ENCODE measurements around the gene CCND2. TPM values are rescaled to one million over a fixed set of nuclear protein-coding genes. Genes with fewer than 3 reads are reported as not detected.

Gene CCND2
- total RNA-seq, 4 donors from 2014 or later: 52.2 to 98.6 (median 63.4) TPM

GRCh38 chr12:4288296-4289131 lies 15.0 kb downstream of the CCND2 start:
- TF ChIP-seq CTCF (IDR thresholded peaks at IDR 0.05; ENCODE audit: low read depth): no peak

- no peak for TF ChIP-seq CTCF (IDR thresholded peaks at IDR 0.05; ENCODE audit: low read depth)
Observed at GRCh38 chr12:4289231-4289878, 15.8 kb downstream of the CCND2 start.

- no peak for TF ChIP-seq CTCF (IDR thresholded peaks at IDR 0.05; ENCODE audit: low read depth)
Observed at GRCh38 chr12:4289998-4290790, 16.6 kb downstream of the CCND2 start.

- no peak for TF ChIP-seq CTCF (IDR thresholded peaks at IDR 0.05; ENCODE audit: low read depth)
Observed at GRCh38 chr12:4292341-4293073, 18.9 kb downstream of the CCND2 start.

- no peak for TF ChIP-seq CTCF (IDR thresholded peaks at IDR 0.05; ENCODE audit: low read depth)
Observed at GRCh38 chr12:4293299-4293965, 19.9 kb downstream of the CCND2 start.

GRCh38 chr12:4293966-4294505 lies 20.5 kb downstream of the CCND2 start:
- no peak for TF ChIP-seq CTCF (IDR thresholded peaks at IDR 0.05; ENCODE audit: low read depth)
